A673 (cell line): ENCODE data around the gene ARHGAP45.

ENCODE experiments used
- CTCF ChIP-seq: fragments of 300-800, 200-600 bp; sonication (generic); conservative IDR thresholded peaks from 2 replicates; pipeline ENCODE4 v1.5.1; 2017; ENCODE audit warnings: low read depth, mild to moderate bottlenecking, antibody characterized with exemption, low read length, moderate library complexity, mixed read lengths
- EZH2 ChIP-seq: fragments of 200-600 bp; sonication (generic); IDR thresholded peaks from 2 replicates; pipeline ENCODE4 v1.6.1; 2017; ENCODE audit warnings: borderline replicate concordance, low read depth, mild to moderate bottlenecking, mixed read lengths, antibody characterized with exemption, low read length; ENCODE audit not compliant: poor library complexity, severe bottlenecking

DNA sequence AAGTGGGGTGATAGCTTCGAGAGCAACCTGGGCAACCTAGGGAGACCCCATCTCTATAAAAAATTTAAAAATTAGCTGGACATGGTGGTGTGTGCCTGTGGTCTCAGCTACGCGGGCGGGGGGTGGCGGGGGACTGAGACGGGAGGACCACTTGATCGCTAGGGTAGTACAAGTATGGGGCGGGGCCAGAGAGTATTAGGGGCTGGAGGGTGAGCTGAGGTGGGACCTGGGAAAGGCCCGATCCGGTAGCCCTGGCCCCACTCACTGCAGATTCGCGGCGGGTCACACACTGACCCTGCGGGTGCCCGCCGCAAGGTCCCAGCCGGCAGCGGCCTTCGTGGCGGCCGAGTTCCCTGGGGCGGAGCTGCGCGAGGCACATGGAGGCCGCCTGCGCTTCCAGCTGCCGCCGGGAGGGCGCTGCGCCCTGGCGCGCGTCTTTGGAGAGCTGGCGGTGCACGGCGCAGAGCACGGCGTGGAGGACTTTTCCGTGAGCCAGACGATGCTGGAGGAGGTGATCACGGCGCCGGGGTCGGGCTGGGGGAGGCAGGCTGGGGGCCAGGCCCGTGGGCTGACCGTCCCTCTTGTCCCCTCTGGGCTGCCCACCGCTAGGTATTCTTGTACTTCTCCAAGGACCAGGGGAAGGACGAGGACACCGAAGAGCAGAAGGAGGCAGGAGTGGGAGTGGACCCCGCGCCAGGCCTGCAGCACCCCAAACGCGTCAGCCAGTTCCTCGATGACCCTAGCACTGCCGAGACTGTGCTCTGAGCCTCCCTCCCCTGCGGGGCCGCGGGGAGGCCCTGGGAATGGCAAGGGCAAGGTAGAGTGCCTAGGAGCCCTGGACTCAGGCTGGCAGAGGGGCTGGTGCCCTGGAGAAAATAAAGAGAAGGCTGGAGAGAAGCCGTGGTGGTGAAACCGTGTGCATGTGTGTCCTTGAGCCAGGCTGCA is 2.0 kb upstream of the ARHGAP45 start:
- TF ChIP-seq CTCF (peak; percentile 78), EZH2 (no peak)
